Lung (tissue), 12 donors: ENCODE results near the gene ATCAY. TPM values are rescaled to one million over a fixed set of nuclear protein-coding genes. Genes with fewer than 3 reads are reported as not detected.
A peak's percentile ranks its signal among the peaks of the same experiment; 100 is the strongest.

Experiments used
- ATAC-seq: fragments of 200-7000 bp; cut with Tn5 transposase; one replicate; pipeline ENCODE4 v1.9.1; 2020; ENCODE audit warnings: moderate number of reproducible peaks; ENCODE audit not compliant: insufficient read depth, low FRiP score
- DNase-seq, 3 donors: peaks; one replicate each; pipeline ENCODE4 v3.0.0-alpha.2; 2013 to 2017
- H3K27ac ChIP-seq, 2 donors: one replicate each; pipeline ENCODE4 v1.5.1; 2013; ENCODE audit warnings: mild to moderate bottlenecking in 2 of 2, moderate library complexity in 2 of 2, control low read depth in 1 of 2, inconsistent platforms in 1 of 2, low read depth in 1 of 2, low read length in 1 of 2
- H3K27me3 ChIP-seq, 3 donors: one replicate each; pipeline ENCODE4 v1.5.1; 2013; ENCODE audit warnings: low read length in 2 of 3; ENCODE audit not compliant: control insufficient read depth in 3 of 3, insufficient read depth in 3 of 3
- H3K36me3 ChIP-seq, 4 donors: one replicate each; pipeline ENCODE4 v1.5.1; 2013; ENCODE audit warnings: low read length in 4 of 4, mild to moderate bottlenecking in 1 of 4, moderate library complexity in 1 of 4; ENCODE audit not compliant: control insufficient read depth in 4 of 4, insufficient read depth in 4 of 4
- H3K4me1 ChIP-seq, 5 donors: one replicate each; pipeline ENCODE4 v1.5.1; 2013; ENCODE audit warnings: low read length in 5 of 5, mild to moderate bottlenecking in 2 of 5, moderate library complexity in 1 of 5; ENCODE audit not compliant: control insufficient read depth in 5 of 5, insufficient read depth in 5 of 5
- H3K4me3 ChIP-seq: one replicate; pipeline ENCODE4 v1.5.1; 2013; ENCODE audit warnings: mild to moderate bottlenecking, control low read depth, moderate library complexity
- H3K9ac ChIP-seq, 2 donors: one replicate each; pipeline ENCODE4 v1.5.1; 2013; ENCODE audit warnings: low read length in 2 of 2, control low read depth in 1 of 2; ENCODE audit not compliant: insufficient read depth in 1 of 2
- H3K9me3 ChIP-seq, 4 donors: one replicate each; pipeline ENCODE4 v1.5.1; 2013; ENCODE audit warnings: low read length in 3 of 4, mild to moderate bottlenecking in 1 of 4, moderate library complexity in 1 of 4; ENCODE audit not compliant: control insufficient read depth in 4 of 4, insufficient read depth in 3 of 4
- CTCF ChIP-seq: IDR thresholded peaks from 2 replicates; pipeline ENCODE4 v1.5.1; 2012; ENCODE audit warnings: mild to moderate bottlenecking; ENCODE audit errors: control extremely low read depth, extremely low read depth
- WGBS, 2 donors: extraction: QIAGEN DNeasy Blood & Tissue Kit; methylation state at CpG; one replicate each; pipeline ENCODE4 v1.1.7; 2013; 5-methylcytosine and 5-hydroxymethylcytosine counted together
- polyA plus RNA-seq, 2 donors: library from polyadenylated mRNA; stranded (reverse); fragments of 200-250 nt; gene quantifications; one replicate each; pipeline ENCODE4 v1.2.1, GENCODE V29; 2013
- total RNA-seq, 2 donors: library from RNA; depleted of rRNA in 1 of 2; stranded (reverse); fragments of >200 nt in 1 of 2; gene quantifications; one replicate each; pipeline ENCODE4 v1.2.1, GENCODE V29; 2014 to 2021
- donor health status: control.
- donor health status: control.
- donor health status: Bipolar disorder and iron deficiency.
- donor health status: healthy.
- donor health status: DM: yes; HTN: yes; CAD: no.

Gene ATCAY
- total and polyA plus RNA-seq, 4 donors = under 0.01 to 0.09 TPM; not detected in 2

DNA sequence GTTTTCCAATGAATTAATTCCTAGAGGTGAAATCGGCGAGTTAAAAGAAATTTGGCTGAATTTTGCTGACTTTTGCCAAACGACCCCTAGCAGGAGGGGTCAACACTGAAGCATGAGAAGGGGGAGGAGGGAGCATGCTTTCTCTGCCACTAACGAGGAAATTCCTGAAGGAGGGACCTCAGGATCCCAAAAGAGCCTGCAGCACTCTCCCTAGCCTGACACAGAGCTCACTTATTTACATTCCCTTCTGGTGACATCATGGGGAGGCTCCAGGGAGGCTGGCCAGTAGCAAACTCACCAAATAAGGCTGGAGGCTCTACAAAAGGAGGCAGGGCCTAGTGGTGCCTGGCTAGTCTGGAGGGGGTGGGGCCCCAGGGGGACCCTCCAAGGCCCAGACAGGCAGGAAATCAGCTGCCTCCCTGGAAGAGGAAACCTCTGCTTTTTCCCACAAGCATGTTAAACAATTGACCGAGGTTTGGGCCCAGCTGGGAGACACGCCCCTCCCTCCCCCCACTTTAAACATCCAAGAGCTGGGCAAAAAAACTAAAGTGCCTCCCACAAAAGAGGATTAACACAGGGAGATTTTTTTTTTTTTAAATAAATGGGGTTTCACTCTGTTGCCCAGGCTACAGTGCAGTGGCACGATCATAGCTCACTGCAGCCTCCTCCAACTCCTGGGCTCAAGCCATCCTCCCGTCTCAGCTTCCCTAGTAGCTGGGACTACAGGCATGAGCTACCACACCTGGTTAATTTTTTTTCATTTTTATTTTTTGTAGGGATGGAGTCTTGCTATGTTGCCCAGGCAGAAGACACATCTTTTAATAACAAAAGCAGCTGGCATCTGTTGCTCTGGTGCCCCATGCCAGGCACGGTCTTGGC lies 88.3 kb downstream of the ATCAY start:
- ATAC-seq (peak; percentile 41), DNase-seq (peak; percentile 96 to 98 (median 98))
- Histone ChIP-seq H3K36me3 (peaks cover 6 to 33% (median 15%) of the 10 kb centered on the region in 4 donors), H3K27ac (peak overlapping the region; percentile 92 to 99), H3K9me3 (no peaks in the 10 kb centered on the region), H3K9ac (peak overlapping the region; percentile 6 to 82), H3K4me3 (peak overlapping the region; percentile 15), H3K4me1 (peaks cover 7 to 27% (median 19%) of the 10 kb centered on the region in 5 donors), H3K27me3 (no peaks in the 10 kb centered on the region)
- no peak for TF ChIP-seq CTCF
- WGBS, 2 donors = 30 to 53% methylated on average over 9 of the region's 9 CpGs

GRCh38 chr19:3969435-3970312 lies 89.2 kb downstream of the ATCAY start:
- 26 to 51% methylated on average over 23 of the region's 23 CpGs for WGBS, 2 donors
- ATAC-seq = no peak
- Histone ChIP-seq H3K27ac (peak overlapping the region; percentile 92 to 99), H3K36me3 (peaks cover 0 to 24% (median 13%) of the 10 kb centered on the region in 4 donors), H3K4me3 (peak overlapping the region; percentile 95), H3K9ac (peak overlapping the region in 1 of 2 donors; percentile 77), H3K4me1 (peaks cover 7 to 27% (median 19%) of the 10 kb centered on the region in 5 donors), H3K9me3 (no peaks in the 10 kb centered on the region), H3K27me3 (no peaks in the 10 kb centered on the region)
- TF ChIP-seq CTCF = no peak
- peak in 2 of 3 donors; percentile 22 to 44 for DNase-seq

DNA sequence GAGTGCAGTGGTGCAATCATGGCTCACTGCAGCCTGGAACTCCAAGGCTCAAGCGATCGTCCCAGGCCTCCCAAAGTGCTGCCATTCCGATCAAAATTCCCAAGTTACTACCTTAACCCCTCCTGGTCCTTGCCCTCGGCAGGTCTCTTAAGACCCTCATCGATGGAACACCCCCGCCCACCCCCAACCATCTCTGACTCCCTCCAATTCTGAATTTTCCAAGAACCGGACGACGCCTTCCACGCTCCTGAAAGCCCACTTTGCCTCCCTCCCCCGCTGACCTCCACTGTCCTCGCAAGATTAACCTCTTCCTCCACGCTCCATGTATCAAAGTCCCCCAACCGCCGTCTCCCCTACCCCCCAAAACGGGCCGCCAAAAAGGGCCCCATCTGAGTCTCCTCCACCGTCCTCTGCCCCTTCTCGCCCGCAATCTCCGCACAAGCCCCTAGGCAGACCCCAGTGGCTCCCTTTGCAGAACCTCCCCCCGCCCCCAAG lies 89.9 kb downstream of the ATCAY start:
- 2% methylated on average over 21 of the region's 22 CpGs for WGBS, 2 donors
- H3K4me1 ChIP-seq = peaks cover 7 to 27% (median 19%) of the 10 kb centered on the region in 5 donors
- ATAC-seq = no peak

More for the DNA sequence above, 89.9 kb downstream of the ATCAY start:
- DNase-seq = peak in 1 of 3 donors; percentile 13
- Histone ChIP-seq H3K36me3 (peaks cover under 1 to 23% (median 12%) of the 10 kb centered on the region in 4 donors), H3K27me3 (no peaks in the 10 kb centered on the region), H3K9me3 (no peaks in the 10 kb centered on the region), H3K4me3 (peak overlapping the region; percentile 95), H3K27ac (peak overlapping the region; percentile 92 to 99), H3K9ac (peak overlapping the region; percentile 66 to 77)
- no peak for TF ChIP-seq CTCF
